ENCODE data around the gene IKZF1. TPM values are rescaled to one million over a fixed set of nuclear protein-coding genes. Genes with fewer than 3 reads are reported as not detected.

Gene IKZF1
- polyA plus RNA-seq, 5 donors: 2.0 to 2.7 (median 2.5) TPM

DNA sequence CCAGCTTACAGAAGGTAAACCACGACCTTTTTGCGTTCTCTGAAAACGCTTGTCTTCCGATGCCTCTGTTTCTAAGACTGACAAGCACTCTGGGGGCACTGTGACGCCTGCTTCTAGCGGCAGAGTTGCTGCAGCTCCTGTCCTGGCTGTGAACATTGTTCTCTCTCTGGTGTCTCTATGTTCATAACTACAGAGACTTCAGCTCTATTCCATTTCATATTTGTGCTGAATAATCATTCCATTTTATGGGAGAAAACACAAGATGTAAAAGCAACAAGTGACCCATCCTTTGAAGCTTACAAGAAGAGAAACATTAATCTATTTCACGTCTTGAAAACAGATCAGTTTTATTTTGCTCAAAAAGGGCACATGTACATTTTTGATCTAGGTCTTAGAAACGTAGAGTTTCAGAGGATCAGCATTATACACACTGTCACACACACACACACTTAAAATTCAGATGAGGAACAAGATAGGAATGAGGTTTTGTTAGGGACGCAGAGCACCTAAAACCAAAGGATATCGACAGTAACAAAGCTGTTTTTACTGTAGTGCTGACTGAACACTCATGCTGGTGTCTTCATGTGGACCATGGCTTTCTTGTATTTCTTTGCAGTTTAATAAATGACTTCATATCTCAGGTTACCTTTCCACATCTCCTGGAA lies 3.0 kb downstream of the IKZF1 start:
- no peak for DNase-seq

GRCh38 chr7:50308203-50308531 lies 3.7 kb downstream of the IKZF1 start:
- DNase-seq: no peak

GRCh38 chr7:50308532-50309385 lies 4.2 kb downstream of the IKZF1 start:
- no peak for DNase-seq

DNA sequence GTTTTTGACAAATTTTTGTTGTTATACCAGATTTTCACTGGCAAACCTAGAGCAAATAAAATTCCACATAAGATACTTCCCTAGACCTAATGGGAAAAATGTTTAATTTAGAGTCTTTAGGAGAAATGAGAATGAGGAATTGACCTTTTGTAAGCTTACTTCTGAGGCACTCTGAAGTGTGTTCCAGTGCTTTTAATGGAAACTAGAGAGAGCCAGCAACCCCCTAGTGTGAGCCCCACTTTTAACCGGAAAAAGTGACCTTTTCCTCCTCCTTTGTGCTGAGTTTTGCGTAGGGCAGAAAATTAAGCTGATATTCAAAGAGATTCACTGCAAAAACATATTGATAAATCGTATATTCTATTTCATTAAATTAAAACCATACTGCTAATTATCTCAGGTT lies 5.2 kb downstream of the IKZF1 start:
- DNase-seq: no peak

- no peak for DNase-seq
Observed at GRCh38 chr7:50310361-50310760, 5.8 kb downstream of the IKZF1 start.

GRCh38 chr7:50310956-50311355 lies 6.4 kb downstream of the IKZF1 start:
- DNase-seq: no peak

DNA sequence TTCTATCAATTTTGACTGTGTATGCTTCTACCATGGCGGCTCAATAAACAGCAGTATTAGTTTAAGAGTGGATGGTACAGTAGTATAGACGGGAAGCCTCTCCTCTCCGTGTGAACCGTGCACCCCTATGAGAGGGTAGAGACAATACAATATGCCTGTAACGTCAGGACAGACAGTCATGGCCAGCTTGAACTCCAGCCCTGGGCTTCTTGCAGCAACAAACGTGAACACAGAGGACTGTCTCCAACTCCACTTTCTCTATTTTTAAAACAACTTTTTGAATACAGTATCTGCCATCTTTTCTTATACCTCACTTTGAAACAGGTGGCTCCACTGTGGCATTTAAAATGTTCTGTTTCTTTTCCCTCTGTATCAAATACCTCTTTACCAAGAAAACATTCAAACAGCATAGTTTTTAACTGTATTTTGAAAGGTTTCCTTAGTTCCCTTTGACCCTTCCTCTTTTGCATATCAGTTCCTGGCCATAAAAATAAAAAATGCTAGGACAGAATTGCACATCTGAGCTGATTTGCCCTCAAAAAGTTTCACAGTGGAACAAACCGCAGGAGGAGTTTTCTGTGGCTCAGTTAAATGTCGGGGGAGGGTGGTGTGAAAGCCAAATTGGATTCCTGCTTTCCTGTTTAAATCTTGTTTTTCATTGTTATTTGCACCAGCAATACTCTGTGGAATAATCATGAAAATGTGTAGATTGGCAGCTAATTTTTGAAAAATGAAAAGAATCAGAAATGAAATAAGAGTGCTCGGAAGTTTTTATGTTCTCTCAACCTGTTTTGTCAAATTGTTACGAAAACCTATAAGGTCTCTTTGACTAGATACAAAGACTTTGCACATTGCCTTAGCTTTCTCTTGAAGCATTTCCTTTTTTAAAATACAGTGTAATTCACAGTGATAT lies 8.0 kb downstream of the IKZF1 start:
- DNase-seq: no peak

- no peak for DNase-seq
Observed at GRCh38 chr7:50314836-50315592, 10.5 kb downstream of the IKZF1 start.

GRCh38 chr7:50315739-50316671 lies 11.5 kb downstream of the IKZF1 start:
- no peak for DNase-seq

GRCh38 chr7:50317221-50317678 lies 12.7 kb downstream of the IKZF1 start:
- no peak for DNase-seq

DNA sequence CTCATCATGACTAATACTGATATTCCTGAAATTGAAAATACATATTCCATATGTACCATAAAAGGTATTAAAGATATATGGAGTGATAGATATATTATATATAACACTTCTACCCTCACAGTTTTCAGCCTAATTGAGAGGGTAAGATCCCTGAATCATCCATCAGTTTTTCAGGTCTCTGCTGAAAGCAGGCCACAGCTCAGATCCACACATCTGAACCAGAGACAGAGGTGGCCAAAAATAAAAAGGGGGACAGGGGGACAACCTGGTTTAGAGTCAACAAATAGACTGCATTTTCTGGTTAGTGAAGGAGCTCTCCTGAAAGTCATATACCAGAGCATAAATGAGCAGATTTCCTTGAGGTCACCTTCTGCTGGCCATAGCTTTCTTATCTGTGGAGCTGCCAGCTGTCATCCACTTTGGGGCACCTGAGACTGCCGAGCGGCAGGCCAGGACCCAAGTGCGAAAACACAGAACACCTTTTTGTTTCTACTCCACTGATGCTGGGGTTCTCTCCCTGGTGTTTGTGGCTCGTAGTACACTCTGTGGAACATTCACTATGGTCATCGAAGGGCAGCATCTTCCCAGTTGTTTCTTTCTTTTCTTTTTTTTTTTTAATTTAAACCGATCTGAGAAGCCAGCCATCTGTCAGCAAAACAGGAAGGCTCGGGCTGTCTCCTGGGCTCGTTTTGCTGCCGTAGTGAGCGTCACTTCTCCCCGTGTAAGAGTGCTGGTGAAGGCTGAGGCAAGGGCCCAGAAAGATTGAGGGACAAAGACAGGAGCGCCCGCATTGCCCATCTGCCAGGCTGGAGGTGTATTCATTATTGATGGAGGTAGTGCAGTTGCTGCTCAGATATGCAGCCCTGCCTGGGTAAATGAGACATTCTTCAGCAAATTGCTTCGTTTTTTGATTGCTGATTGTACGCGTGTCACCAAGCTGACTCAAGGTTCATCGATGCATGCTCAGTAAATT lies 13.5 kb downstream of the IKZF1 start:
- no peak for DNase-seq

DNA sequence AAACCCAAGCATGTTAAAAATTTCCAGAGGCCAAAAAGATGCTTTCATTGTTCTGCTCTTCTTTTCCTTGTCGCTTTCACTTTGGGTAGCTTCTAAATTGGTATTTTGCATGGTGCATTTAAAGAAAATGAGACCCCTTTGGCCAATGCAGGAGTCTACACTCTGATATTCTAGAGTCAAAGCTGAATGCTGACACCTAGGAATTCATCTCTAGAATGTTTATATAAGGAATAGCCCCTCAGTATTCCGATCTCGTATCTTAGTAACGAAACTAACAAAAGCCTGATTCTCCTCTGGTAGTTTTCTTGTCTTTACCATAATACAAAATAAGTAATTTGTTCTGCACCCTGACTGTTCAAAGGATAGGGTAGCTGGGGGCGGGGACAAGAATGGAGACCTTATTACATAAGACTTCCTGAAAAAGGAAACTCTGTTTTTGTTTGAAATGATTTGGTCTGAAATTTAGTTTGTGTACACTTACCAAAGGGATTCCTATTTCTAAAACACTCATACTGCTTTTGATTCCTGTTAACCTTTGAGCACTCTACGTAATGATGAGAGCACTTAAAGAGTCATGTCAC lies 17.1 kb downstream of the IKZF1 start:
- no peak for DNase-seq

DNA sequence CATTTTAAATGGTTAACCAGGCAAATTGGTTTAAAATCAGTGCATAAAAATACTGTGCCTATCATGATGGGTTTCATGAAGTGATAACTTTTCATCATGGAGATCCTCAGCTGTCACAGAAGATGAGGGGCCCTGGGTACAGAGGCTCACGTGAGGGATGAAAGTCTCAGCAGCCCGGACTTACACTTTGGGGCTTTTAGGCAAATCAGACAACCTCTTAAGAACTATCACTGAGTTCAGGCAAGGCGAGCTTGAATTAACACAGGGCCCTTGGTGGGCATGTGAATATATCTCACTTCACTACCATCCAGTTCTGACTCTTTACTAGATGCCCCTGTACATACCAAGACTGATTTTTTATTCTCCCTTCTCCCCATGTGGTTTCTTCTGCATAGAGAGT lies 19.6 kb downstream of the IKZF1 start:
- no peak for DNase-seq

DNA sequence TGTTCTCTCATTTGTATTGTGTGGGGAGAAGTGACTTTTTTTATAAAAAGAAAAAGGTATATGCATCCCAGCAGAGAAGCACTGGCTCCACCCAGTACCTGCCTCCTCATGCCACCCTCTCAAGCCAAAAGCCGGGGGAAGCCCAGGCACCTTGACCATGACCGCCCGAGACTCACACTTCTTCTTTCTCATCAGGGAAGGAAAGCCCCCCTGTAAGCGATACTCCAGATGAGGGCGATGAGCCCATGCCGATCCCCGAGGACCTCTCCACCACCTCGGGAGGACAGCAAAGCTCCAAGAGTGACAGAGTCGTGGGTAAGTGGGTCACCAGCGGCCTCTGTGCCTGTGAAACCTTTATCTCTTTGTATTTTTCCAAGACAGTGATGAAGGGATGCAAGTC lies 22.9 kb downstream of the IKZF1 start:
- DNase-seq: no peak

GRCh38 chr7:50329775-50330174 lies 25.3 kb downstream of the IKZF1 start:
- DNase-seq: no peak

DNA sequence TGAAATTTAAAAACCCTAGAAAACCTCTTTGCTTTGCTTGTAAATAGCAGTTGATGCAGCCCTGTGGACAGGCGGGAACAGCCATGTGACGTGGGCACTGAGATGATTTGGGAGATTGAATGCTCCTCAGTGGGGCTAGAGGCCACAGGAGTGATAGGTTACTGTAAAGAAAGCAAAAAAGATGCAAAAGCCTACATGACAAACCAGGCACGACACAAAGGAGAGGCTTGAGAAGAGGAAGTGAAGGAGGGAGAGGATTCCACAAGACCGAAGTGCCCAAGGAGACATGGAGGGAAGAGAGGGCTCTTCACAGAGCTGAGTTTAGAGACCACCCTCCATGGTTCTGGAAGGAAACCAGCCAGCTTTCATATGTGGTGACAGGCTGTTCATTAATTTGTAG lies 25.7 kb downstream of the IKZF1 start:
- no peak for DNase-seq

- no peak for DNase-seq
Observed at GRCh38 chr7:50330696-50331095, 26.2 kb downstream of the IKZF1 start.

- peak in 1 of 2 donors; percentile 20 for DNase-seq
Observed at GRCh38 chr7:50331564-50332208, 27.2 kb downstream of the IKZF1 start.

All from right lung (tissue), 5 donors.